A673 (cell line): ENCODE measurements around the gene PDE8B. TPM values are rescaled to one million over a fixed set of nuclear protein-coding genes. Genes with fewer than 3 reads are reported as not detected.

Source experiments
- BruUV-seq: library from RNA; stranded (reverse); fragments of 400-500 nt; replicated peaks from 2 replicates; lab custom pipeline; 2021; lab: Mats Ljungman, UMichigan
- CTCF ChIA-PET: fragments of 300-600 bp; sonication (Branson Sonifier 250); formaldehyde crosslinking; loops from one replicate; lab custom pipeline; 2022; ENCODE audit warnings: antibody characterized with exemption; lab: Charles Lee
- POLR2A ChIA-PET: fragments of 300-600 bp; sonication (Branson Sonifier 250); formaldehyde crosslinking; loops from one replicate; lab custom pipeline; 2022; ENCODE audit warnings: antibody characterized with exemption; ENCODE audit not compliant: low non-redundant PET; lab: Charles Lee
- DNase-seq: peaks from one replicate; pipeline ENCODE4 v3.0.0-alpha.2; 2015; ENCODE audit warnings: low spot score
- H3K27ac ChIP-seq: fragments of 200-600 bp; sonication (generic); 2 replicates; pipeline ENCODE4 v1.5.1; 2016; ENCODE audit warnings: mixed run types, low read depth, mild to moderate bottlenecking, mixed read lengths, antibody characterized with exemption, low read length; ENCODE audit not compliant: poor library complexity, severe bottlenecking
- H3K27me3 ChIP-seq: fragments of 200-600 bp; sonication (generic); replicated peaks from 2 replicates; pipeline ENCODE4 v1.6.1; 2017; ENCODE audit warnings: mixed run types, low read depth, mild to moderate bottlenecking, mixed read lengths, antibody characterized with exemption, low read length; ENCODE audit not compliant: insufficient read depth, poor library complexity
- H3K36me3 ChIP-seq: fragments of 200-600 bp; sonication (generic); 2 replicates; pipeline ENCODE4 v1.6.1; 2016; ENCODE audit warnings: mixed run types, mild to moderate bottlenecking, mixed read lengths, antibody characterized with exemption, low read length; ENCODE audit not compliant: insufficient read depth, poor library complexity, severe bottlenecking
- H3K4me1 ChIP-seq: fragments of 200-600 bp; sonication (generic); 2 replicates; pipeline ENCODE4 v1.6.1; 2017; ENCODE audit warnings: mixed run types, mild to moderate bottlenecking, mixed read lengths, antibody characterized with exemption, low read length; ENCODE audit not compliant: insufficient read depth, poor library complexity, severe bottlenecking
- H3K4me3 ChIP-seq: fragments of 200-600 bp; sonication (generic); 2 replicates; pipeline ENCODE4 v1.5.1; 2016; ENCODE audit warnings: low read depth, mixed run types, mild to moderate bottlenecking, mixed read lengths, low read length; ENCODE audit not compliant: poor library complexity, severe bottlenecking
- H3K9me3 ChIP-seq: fragments of 200-600 bp; sonication (generic); 2 replicates; pipeline ENCODE4 v1.6.1; 2016; ENCODE audit warnings: mixed run types, low read depth, mild to moderate bottlenecking, mixed read lengths, antibody characterized with exemption, low read length; ENCODE audit not compliant: poor library complexity, severe bottlenecking
- EZH2 ChIP-seq: fragments of 200-600 bp; sonication (generic); IDR thresholded peaks from 2 replicates; pipeline ENCODE4 v1.6.1; 2017; ENCODE audit warnings: borderline replicate concordance, low read depth, mild to moderate bottlenecking, mixed read lengths, antibody characterized with exemption, low read length; ENCODE audit not compliant: poor library complexity, severe bottlenecking
- intact Hi-C: fragments of 100-400 bp; cut with micrococcal nuclease; formaldehyde crosslinking; loops from one replicate; pipeline ENCODE4 v1.10.0; 2022; ENCODE audit not compliant: unreplicated experiment
- total RNA-seq: library from RNA; stranded (reverse); gene quantifications from 2 replicates; pipeline ENCODE4 v1.2.3, GENCODE V29; 2021
- TF ChIP-seq, protein P1 (sequence below): fragments of 300-800, 200-600 bp; sonication (generic); conservative IDR thresholded peaks from 2 replicates; pipeline ENCODE4 v1.5.1; 2017; ENCODE audit warnings: low read depth, mild to moderate bottlenecking, antibody characterized with exemption, low read length, moderate library complexity, mixed read lengths

PDE8B gene
- total RNA-seq, 1 experiment from 2014 or later: 0.69 TPM

DNA sequence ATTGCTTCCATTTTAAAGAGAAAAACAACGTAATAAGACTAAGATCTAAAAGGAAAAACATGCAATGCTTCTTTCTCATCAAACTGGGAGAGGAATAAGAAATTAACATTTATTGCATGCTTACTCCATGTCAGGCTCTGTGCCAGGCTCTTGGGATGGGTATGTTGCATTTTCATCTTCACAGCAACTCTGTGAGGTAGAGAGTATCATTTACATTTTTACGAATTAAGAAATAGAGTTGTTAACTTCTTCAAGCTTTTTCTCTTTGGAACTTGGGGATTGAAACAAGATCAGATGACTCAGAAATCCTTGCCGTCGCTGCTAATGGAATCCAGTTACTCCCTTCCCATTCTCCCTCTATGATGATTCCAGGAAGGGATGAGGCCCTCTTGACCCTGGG, 39.5 kb downstream of the PDE8B start:
- no peaks in the 10 kb centered on the region for H3K36me3 ChIP-seq
- H3K4me3 ChIP-seq: no peak overlapping the region
- H3K9me3 ChIP-seq: no peaks in the 10 kb centered on the region
- peaks cover 35% of the 10 kb centered on the region for H3K27me3 ChIP-seq
- H3K4me1 ChIP-seq: no peaks in the 10 kb centered on the region
- H3K27ac ChIP-seq: no peak overlapping the region
- TF ChIP-seq, protein P1, sequence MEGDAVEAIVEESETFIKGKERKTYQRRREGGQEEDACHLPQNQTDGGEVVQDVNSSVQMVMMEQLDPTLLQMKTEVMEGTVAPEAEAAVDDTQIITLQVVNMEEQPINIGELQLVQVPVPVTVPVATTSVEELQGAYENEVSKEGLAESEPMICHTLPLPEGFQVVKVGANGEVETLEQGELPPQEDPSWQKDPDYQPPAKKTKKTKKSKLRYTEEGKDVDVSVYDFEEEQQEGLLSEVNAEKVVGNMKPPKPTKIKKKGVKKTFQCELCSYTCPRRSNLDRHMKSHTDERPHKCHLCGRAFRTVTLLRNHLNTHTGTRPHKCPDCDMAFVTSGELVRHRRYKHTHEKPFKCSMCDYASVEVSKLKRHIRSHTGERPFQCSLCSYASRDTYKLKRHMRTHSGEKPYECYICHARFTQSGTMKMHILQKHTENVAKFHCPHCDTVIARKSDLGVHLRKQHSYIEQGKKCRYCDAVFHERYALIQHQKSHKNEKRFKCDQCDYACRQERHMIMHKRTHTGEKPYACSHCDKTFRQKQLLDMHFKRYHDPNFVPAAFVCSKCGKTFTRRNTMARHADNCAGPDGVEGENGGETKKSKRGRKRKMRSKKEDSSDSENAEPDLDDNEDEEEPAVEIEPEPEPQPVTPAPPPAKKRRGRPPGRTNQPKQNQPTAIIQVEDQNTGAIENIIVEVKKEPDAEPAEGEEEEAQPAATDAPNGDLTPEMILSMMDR: no peak
- no peak for TF ChIP-seq EZH2
- intact Hi-C loops: no loop called here
- BruUV-seq: no TSS peak
- CTCF ChIA-PET: no interaction called here
- DNase-seq: no peak
- POLR2A ChIA-PET: interaction anchor here (0.6 kb wide), 1 partner anchor 44 kb away, joined by 3 read pairs; no protein-coding TSS in a partner anchor

DNA sequence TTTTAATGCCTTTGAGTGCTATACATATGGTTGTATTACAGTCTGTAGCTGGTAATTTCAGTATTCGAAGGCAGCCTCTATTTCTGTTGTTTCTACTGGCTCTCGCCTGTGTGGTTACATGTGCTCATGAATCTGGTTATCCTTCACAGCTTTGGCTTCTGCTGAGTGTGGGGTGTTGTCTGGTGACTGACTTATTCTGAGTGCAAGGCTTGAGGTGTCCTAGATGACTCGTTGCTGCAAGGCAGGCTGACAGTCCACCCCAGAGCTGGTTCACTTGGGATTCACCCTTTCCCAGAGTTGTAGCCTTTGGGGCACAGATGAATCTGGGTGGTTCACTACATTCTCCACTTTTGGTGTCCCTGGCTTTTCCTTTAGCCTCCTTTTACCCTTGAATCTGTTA, 41.4 kb downstream of the PDE8B start:
- TF ChIP-seq, protein P1: no peak
- TF ChIP-seq EZH2: no peak
- no peak overlapping the region for H3K27ac ChIP-seq
- DNase-seq: no peak
- intact Hi-C loops: no loop called here
- H3K4me3 ChIP-seq: no peak overlapping the region
- ChIA-PET POLR2A (no interaction called here), CTCF (no interaction called here)
- no TSS peak for BruUV-seq
- no peaks in the 10 kb centered on the region for H3K36me3 ChIP-seq
- no peaks in the 10 kb centered on the region for H3K9me3 ChIP-seq
- no peaks in the 10 kb centered on the region for H3K4me1 ChIP-seq
- peaks cover 35% of the 10 kb centered on the region for H3K27me3 ChIP-seq

DNA sequence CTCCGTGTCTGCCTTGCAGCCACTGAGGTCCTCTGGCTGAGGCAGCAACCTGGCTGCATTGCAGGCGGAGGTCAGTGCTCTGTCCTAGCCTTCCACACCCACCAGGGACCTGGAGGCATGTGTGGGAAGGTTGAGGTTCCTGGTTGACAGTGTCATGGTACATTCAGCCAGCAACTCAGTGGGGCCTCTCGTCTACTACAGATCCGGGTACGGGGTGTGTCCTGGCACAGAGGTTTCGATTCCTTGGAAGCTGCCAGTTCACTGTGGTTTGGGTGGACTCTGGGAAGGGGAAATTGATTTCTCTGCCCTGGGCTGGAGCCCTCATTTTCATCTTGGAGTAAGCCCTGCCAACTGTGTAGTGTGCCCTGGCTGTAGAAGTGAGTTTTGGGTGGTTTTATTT, 45.1 kb downstream of the PDE8B start:
- BruUV-seq: no TSS peak
- intact Hi-C loops: no loop called here
- Histone ChIP-seq H3K4me3 (no peak overlapping the region), H3K4me1 (no peaks in the 10 kb centered on the region), H3K36me3 (no peaks in the 10 kb centered on the region), H3K9me3 (no peaks in the 10 kb centered on the region), H3K27me3 (peaks cover 35% of the 10 kb centered on the region), H3K27ac (no peak overlapping the region)
- ChIA-PET CTCF (no interaction called here), POLR2A (no interaction called here)
- TF ChIP-seq EZH2: no peak
- TF ChIP-seq, protein P1: no peak
- DNase-seq: no peak
